Hippocampal formation (tissue), 2 donors: ENCODE measurements around the gene SUGCT.

ENCODE experiments used
- DNase-seq, 2 donors: peaks; one replicate each; lab custom pipeline; 2025; lab: John Stamatoyannopoulos, UW

The SUGCT gene

DNA sequence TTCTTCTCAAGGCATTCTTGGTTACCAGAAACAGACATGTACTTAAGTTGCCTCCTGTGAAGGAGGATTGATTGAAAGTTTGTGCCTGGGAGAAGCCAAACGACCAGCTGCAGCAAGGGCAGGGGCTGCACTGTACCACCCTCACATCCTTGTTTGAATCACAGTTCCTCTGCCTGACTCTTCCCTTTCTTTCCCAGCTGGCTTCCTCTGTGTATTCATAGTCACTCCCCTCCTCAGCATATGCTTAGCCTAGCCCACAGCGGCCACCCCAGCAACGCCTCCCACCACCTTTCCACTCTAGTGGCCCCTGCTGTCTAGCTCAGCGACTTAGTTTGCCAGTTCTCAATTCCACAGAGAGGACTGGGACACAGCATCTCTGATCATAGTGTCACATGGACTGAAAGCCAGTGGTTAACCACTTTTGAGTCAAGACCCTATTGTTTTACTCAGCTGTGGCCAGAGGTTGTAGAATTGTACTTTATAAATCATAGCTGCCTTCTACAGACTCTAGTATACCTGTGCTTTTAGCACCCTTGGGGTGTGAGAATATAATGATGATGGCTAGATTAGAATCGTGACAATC, 643.0 kb downstream of the SUGCT start:
- DNase-seq, result no peak

DNA sequence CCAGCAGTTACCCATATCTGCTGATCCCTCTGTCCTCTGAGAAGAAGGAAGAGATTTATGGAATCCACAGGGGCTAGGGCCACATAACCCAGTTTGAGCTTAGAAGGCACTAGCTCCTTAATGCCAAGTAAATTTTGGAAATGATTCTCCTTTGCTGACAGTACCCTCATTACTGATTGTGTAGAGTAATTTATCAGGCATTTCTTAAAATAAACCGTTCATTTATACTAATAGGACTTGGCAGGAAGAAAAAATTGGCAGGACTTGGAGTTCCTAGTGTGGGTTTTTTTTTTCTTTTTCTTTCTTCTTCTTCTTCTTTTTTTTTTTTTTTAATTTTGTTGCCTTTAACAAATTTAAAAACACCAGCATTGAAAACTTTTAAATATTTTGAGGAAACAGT, 645.7 kb downstream of the SUGCT start:
- peak in 1 of 2 donors; percentile 68 for DNase-seq

DNA sequence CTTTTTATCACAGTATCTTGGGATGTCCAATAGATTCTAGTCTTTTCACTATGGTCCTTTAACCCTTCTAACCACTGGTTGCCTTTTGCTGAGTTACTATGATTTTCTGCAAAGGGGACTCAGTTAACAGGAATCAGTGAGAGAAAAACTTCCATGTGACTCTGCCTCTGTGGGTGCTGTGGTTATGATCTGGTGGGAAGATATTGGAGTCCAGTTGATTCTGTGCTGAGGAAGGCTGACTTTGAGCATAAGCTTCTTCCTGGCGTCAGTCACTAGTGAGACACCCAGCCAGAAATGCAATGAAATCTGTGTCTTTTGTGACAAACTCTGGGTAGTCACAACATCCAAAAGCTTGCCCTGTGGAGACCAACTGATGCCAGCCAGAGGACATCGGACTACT, 648.0 kb downstream of the SUGCT start:
- DNase-seq, result no peak

DNA sequence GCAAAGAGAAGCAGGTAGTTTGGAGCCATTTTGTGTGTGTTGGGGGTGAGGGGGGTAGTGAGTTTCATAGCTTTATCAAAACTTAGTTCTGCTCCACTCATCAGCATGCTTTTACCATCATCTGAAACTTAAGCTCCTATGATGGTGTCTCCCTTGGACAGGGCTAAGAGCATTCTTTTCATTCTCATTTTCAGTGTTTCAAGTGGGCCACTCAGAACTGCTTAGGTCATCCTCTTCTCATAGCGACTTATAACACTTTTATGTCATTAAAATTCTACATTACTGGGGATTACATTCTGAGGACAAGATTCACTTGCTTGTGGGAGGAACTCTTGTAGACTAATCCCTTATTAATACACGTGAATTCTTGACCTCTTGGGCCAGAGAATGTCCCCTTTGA, 649.4 kb downstream of the SUGCT start:
- no peak for DNase-seq

DNA sequence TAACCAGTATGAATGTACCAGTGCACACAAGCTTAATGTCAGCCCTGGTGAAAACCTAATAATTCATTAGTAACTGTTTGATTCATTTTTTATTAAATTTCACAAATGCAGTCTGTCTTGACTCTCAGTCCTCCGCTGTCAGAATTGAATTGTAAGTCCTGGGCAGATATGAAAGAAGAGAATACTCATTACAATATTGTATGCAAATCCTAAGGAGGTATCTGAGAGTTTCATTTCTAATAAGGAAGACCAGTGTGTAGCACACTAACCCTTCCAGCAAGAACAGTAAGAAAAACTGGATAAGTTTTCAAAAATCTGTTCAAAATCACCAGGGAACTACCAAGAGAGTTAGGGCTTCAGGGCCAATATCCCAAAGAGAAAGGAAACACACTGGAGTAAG, 652.1 kb downstream of the SUGCT start:
- no peak for DNase-seq

DNA sequence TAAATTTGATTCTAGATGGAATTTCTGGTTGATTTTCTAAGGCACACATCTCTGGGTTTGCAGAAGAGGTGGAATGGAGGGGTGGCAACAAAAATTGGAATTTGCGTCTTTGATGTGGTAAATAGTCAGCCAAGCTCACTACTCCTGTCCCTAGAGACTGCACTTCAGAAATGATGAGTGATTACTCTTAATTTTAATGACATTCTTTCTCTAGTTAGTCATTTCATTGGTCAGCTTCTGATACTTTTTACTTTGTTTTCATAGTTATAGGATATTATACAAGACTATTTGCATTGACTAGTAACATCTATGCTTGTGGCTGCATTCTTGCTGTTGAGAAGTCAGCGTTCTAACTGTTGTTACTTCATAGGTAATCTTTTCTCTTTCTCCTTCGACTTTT, 658.3 kb downstream of the SUGCT start:
- DNase-seq, result no peak

- no peak for DNase-seq
Measured at GRCh38 chr7:40795607-40796006, 660.8 kb downstream of the SUGCT start.

GRCh38 chr7:40796723-40797122, 661.9 kb downstream of the SUGCT start:
- no peak for DNase-seq

DNA sequence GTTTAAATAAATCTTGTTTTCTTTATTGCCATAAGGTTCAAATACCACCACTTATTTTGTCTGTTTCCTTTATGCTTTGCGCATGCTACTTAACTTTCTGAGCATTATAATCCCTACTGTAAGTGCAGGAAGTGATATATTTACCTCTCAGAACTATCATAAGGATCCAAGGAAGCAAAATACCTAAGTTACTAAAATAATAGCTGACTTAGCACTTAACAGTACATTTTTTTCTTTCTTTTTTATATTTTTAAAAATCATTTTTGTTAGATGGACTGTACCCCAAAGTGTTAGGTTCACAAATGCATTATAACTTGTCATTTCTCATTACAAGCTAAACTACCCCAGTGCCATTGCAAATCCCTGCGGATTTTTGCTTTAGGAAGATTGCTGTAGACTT, 663.8 kb downstream of the SUGCT start:
- DNase-seq, result no peak

GRCh38 chr7:40799493-40800403, 664.9 kb downstream of the SUGCT start:
- DNase-seq, result no peak

DNA sequence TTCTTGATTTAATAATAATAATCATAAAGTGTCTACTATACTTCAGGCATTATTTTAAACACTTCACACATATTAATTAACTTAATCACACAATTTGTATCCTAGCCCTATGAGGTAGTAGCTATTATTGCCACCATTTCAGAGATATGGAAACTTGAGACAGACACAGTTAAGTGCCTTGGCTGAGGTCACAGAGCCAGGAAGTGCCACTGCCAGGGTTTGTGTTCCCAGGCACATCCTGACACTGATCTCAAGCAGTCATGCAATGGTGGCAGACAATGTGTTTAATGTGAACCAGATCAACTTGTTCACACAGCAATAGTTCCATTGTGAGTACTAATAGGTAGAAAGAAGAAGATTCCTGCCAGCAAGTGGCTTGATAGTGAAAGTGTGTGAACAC, 666.0 kb downstream of the SUGCT start:
- no peak for DNase-seq

DNA sequence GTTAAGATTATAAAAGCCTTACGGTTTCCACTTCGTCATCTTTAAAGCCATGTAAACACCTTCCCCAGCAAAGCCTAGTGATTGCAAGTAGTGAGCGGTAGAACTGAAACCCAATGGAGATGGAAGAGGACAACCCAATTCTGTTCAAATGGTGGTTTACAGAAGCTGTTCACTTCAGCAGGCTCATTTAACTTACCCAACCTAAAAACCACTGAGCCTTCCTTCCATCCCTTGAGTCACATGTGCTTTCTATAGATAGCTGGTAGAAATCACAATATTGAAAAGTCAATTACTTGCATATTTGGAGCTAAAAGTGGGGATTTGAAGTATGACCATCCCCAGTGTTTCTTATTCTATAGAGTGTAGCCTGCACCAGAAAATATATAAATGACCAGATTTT, 667.7 kb downstream of the SUGCT start:
- DNase-seq, result no peak

GRCh38 chr7:40804477-40805215, 669.8 kb downstream of the SUGCT start:
- DNase-seq, result no peak

DNA sequence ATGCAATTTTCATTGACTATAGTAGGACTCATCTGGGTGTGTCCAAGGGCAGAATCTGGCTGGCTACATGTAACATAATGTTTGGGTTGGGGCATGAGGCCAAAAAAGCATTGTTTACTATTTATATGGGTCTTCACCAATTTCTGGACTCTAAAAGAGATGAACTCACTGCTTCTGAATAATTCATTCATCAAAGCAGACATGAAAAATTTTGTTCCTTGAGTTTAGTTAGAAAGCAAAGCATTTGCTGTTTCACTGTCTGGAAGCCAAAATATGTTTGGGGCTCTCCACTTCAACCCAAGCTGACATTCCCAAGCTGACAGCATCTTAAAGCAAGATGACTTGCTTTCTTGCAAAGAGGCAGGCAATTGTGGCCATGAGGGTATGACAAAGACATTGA, 670.6 kb downstream of the SUGCT start:
- no peak for DNase-seq

- no peak for DNase-seq
Measured at GRCh38 chr7:40808378-40808942, 673.7 kb downstream of the SUGCT start.

DNA sequence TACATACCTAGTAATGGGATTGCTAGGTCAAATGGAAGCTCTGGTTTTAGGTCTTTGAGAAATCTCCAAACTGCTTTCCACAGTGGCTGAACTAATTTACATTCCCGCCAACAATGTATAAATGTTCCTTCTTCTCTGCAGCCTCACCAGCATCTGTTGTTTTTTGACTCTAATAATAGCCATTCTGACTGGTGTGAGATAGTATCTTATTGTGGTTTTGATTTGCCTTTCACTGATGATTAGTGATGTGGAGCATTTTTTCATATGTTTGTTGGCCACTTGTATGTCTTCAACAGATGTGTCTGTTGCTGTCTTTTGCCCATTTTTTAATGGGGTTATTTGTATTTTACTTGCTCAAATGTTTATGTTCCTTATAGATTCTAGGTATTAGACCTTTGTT, 675.5 kb downstream of the SUGCT start:
- no peak for DNase-seq

DNA sequence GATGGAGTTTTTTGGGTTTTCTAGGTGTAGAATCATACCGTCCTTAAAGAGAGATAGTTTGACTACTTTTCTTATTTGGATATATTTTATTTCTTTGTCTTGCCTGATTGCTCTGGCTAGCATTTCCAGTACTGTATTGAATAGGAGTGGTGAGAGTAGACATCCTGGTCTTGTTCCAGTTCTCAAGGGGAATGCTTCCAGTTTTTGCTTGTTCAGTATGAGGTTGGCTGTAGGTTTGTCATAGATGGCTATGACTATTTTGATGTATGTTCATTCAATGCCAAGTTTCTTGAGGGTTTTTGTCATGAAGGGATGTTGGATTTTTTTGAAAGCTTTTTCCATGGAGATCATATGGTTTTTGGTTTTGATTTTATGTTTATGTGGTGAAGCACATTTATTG, 676.9 kb downstream of the SUGCT start:
- DNase-seq, result no peak

- DNase-seq, result no peak
Measured at GRCh38 chr7:40815022-40815421, 680.2 kb downstream of the SUGCT start.

- DNase-seq, result no peak
Measured at GRCh38 chr7:40815512-40815911, 680.7 kb downstream of the SUGCT start.

DNA sequence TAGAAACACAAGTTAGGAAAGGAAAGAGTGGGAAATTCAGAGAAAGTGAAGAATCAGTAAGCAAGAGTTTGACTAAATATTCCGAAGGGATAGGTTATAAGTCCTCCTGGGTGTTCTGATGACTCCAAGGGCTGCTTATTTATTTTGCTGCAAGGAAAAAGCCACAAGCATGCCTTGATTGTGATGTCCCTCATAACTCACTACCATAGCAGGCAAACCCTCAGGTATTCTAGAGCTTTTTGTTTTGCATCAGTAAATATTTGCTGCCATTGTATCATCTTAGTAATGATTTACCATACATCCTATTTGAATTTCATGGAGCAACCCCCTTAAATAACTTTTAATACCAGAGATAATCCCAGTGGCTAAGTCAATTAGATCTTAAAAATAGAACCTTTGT, 688.1 kb downstream of the SUGCT start:
- DNase-seq, result no peak

DNA sequence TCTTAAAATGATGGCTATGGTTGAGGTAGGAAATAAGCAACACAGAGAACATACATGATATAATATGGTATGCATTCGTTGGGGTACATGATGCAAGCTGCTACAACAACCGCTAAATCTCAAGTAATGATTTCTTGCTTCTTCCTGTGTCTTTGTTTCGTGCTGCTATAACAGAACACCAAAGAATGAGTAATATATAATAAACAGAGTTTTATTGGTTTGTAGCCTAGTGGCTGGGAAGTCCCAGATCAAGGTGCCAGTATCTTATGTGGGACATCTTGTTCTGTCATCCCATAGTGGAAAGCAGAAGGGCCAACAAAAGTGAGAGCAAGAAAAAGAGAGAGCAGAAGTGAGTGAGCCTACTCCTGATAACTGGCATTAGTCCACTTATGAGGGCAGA, 689.7 kb downstream of the SUGCT start:
- no peak for DNase-seq

- DNase-seq, result no peak
Measured at GRCh38 chr7:40826411-40827221, 691.8 kb downstream of the SUGCT start.
